ENCODE measurements around the gene FASLG.

The FASLG gene

GRCh38 chr1:172646653-172647052 is 12.2 kb upstream of the FASLG start:
- no peak overlapping the region for H3K4me3 ChIP-seq (ENCODE audit: low read length)
- TF ChIP-seq, protein P1, sequence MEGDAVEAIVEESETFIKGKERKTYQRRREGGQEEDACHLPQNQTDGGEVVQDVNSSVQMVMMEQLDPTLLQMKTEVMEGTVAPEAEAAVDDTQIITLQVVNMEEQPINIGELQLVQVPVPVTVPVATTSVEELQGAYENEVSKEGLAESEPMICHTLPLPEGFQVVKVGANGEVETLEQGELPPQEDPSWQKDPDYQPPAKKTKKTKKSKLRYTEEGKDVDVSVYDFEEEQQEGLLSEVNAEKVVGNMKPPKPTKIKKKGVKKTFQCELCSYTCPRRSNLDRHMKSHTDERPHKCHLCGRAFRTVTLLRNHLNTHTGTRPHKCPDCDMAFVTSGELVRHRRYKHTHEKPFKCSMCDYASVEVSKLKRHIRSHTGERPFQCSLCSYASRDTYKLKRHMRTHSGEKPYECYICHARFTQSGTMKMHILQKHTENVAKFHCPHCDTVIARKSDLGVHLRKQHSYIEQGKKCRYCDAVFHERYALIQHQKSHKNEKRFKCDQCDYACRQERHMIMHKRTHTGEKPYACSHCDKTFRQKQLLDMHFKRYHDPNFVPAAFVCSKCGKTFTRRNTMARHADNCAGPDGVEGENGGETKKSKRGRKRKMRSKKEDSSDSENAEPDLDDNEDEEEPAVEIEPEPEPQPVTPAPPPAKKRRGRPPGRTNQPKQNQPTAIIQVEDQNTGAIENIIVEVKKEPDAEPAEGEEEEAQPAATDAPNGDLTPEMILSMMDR (conservative IDR thresholded peaks at IDR 0.05; ENCODE audit: low read length), result no peak
- DNase-seq (ENCODE audit: low read depth), result no peak

DNA sequence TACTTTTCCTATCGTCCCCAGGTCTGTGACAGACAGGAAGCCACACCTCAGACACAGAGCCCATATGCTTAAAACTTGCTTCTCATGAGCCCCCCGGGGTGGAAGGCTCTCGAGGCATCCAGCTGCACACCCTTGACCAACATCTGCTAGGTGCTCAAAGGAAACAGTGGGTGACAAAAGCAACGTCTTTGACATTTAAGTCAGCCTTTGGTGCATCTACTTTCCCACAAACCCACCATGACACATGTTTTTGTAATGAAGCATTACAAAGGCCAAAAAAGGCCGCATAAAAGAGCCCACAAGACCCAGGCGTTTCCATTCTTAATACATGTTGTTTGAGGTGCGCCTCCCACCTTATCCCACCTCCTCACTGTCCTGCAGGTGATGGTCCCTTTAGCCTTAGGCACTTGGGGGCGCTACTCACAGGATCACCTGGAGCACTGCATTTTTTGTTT is 11.8 kb upstream of the FASLG start:
- TF ChIP-seq, protein P1 (conservative IDR thresholded peaks at IDR 0.05; ENCODE audit: low read length), result no peak
- H3K4me3 ChIP-seq (ENCODE audit: low read length), result no peak overlapping the region
- DNase-seq (ENCODE audit: low read depth), result no peak

GRCh38 chr1:172647987-172648386 is 10.9 kb upstream of the FASLG start:
- TF ChIP-seq, protein P1 (conservative IDR thresholded peaks at IDR 0.05; ENCODE audit: low read length), result no peak
- DNase-seq (ENCODE audit: low read depth), result no peak
- H3K4me3 ChIP-seq (ENCODE audit: low read length), result no peak overlapping the region

DNA sequence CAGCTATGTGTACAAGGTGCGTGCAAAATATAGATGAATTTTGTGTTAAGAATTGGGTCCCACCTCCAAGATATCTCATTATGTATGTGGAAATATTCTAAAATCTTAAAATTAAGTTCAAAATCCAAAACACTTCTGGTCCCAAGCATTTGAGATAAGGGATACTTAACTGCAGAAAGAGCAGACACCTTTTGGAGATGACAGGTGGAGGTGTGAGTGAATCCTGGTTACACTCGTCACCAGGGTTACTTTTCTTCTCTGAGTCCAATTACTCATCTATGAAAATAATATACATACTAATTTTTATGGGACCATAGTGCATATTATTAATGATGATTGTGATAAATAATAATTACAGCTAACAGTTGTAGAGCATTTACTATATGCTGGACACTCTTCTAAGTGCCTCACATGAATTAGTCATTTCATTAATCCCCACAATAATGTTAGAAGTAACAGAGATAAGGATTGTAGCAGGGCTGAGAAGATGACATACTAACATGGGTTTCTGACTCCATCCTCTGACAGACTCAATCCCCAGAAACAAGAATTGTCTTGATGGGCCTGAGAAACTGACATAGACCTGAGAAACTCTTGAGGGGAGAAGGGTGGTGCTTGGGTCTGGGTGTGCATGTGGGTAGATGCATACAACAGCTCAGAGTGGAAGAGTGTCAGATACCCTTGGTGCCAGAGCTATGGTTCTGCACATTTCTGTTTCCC is 8.3 kb upstream of the FASLG start:
- TF ChIP-seq, protein P1 (conservative IDR thresholded peaks at IDR 0.05; ENCODE audit: low read length), result no peak
- no peak for DNase-seq (ENCODE audit: low read depth)
- no peak overlapping the region for H3K4me3 ChIP-seq (ENCODE audit: low read length)

GRCh38 chr1:172653015-172653709 is 5.7 kb upstream of the FASLG start:
- DNase-seq (ENCODE audit: low read depth), result no peak

DNA sequence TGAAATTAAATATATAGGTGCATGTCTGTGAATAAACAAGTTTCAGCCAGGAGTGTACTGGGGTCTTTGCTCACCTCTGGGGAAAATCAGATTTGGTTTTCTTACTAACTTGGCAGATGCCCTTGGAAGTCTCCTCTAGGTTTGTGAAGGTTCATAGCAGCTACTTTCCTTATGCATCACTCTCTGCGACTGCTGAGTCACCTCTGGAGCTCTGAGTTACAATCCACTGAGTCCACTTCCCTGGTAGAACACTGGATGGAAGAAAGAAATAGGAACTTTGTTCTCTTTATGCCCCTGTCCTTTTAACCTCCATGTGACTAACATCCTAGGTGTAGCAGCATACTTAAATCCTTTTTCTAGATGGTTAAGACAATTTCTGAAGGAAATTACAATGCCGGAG is 4.4 kb upstream of the FASLG start:
- DNase-seq (ENCODE audit: low read depth), result peak; percentile 69
- no peak overlapping the region for H3K4me3 ChIP-seq (ENCODE audit: low read length)
- TF ChIP-seq, protein P1 (conservative IDR thresholded peaks at IDR 0.05; ENCODE audit: low read length), result no peak

More at GRCh38 chr1:172653015-172653709, 5.7 kb upstream of the FASLG start:
- TF ChIP-seq, protein P1 (conservative IDR thresholded peaks at IDR 0.05; ENCODE audit: low read length), result no peak
- no peak overlapping the region for H3K4me3 ChIP-seq (ENCODE audit: low read length)

DNA sequence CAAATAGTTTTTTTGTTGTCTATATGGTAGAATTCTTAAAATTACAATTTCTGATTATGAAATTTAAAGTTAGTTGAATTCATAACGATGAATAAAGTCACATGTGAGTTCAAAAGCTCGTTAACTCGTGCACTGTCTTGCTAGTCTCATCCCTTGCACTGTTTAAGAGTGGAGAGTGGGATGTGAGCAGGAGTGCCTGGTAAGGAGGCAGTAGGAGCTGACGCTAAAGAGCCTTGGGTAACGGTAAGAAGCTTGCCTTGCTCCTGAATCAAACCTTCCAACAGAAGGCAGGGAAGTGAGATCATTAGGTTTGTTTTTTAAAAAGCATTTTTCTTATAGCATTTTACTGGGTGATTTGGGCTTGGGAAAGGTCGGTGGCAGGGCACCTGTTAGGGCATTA is 2.3 kb upstream of the FASLG start:
- DNase-seq (ENCODE audit: low read depth), result no peak
- no peak overlapping the region for H3K4me3 ChIP-seq (ENCODE audit: low read length)
- TF ChIP-seq, protein P1 (conservative IDR thresholded peaks at IDR 0.05; ENCODE audit: low read length), result no peak

Measured in AG10803 (cell line).